ENCODE data around the gene CASP3. TPM values are rescaled to one million over a fixed set of nuclear protein-coding genes. Genes with fewer than 3 reads are reported as not detected.

Gene CASP3
- total RNA-seq, 1 experiment from 2014 or later: 11.4 TPM

DNA sequence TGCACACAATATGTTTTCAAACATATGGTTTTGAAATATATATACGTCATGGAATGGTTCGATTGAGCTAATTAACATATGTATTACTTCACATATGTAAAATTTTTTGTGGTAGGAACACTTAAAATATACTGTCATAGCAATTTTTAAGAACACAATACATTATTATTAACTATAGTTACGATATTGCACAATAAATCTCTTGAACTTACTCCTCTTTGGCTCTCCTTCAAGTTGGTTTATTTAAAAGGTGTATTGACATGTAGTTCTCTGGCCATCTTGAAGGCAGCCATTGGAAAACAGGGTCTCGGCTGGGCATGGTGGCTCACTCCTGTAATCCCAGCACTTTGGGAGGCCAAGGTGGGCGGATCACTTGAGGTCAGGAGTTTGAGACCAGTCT, 53.8 kb downstream of the CASP3 start:
- no peaks in the 10 kb centered on the region for H3K9me2 ChIP-seq (ENCODE audit: insufficient read depth)
- ChIA-PET CTCF (no interaction called here), RAD21 (ENCODE audit: low non-redundant PET in 1 of 2, low total read pairs in 2 of 2, uncharacterized antibody in 2 of 2, unreplicated experiment in 2 of 2) (no interaction called here), POLR2A (no interaction called here)
- no peak overlapping the region for H3K4me2 ChIP-seq (ENCODE audit: low read length)
- no peak overlapping the region for H3K27ac ChIP-seq (ENCODE audit: low read depth, low read length)
- H3K36me3 ChIP-seq (ENCODE audit: control insufficient read depth in 1 of 2, insufficient read depth in 2 of 2, low read length in 2 of 2): no peaks in the 10 kb centered on the region
- H3K9ac ChIP-seq (ENCODE audit: low read length): no peak overlapping the region
- no peaks in the 10 kb centered on the region for H3K79me2 ChIP-seq (ENCODE audit: insufficient read depth, low read length)
- TF ChIP-seq CEBPB (IDR thresholded peaks at IDR 0.05; ENCODE audit: low read depth) (no peak), CBX3 (IDR thresholded peaks at IDR 0.05; ENCODE audit: low read depth) (no peak), POLR2AphosphoS5 (IDR thresholded peaks at IDR 0.05; ENCODE audit: low read depth, low read length) (no peak), EGR1 (IDR thresholded peaks at IDR 0.05; ENCODE audit: low read depth) (no peak), SIN3A (IDR thresholded peaks at IDR 0.05; ENCODE audit: low read depth) (no peak), TCF7L2 (IDR thresholded peaks at IDR 0.05; ENCODE audit: borderline replicate concordance, extremely low read depth, insufficient read depth, insufficient read length) (no peak), EZH2 (IDR thresholded peaks at IDR 0.05) (no peak), SP1 (IDR thresholded peaks at IDR 0.05; ENCODE audit: low read depth) (no peak), FOSL1 (IDR thresholded peaks at IDR 0.05; ENCODE audit: low read depth) (no peak), POLR2A (IDR thresholded peaks at IDR 0.05; ENCODE audit: borderline replicate concordance, extremely low read depth, insufficient read depth, insufficient read length) (no peak)
- TF ChIP-seq, protein P1, sequence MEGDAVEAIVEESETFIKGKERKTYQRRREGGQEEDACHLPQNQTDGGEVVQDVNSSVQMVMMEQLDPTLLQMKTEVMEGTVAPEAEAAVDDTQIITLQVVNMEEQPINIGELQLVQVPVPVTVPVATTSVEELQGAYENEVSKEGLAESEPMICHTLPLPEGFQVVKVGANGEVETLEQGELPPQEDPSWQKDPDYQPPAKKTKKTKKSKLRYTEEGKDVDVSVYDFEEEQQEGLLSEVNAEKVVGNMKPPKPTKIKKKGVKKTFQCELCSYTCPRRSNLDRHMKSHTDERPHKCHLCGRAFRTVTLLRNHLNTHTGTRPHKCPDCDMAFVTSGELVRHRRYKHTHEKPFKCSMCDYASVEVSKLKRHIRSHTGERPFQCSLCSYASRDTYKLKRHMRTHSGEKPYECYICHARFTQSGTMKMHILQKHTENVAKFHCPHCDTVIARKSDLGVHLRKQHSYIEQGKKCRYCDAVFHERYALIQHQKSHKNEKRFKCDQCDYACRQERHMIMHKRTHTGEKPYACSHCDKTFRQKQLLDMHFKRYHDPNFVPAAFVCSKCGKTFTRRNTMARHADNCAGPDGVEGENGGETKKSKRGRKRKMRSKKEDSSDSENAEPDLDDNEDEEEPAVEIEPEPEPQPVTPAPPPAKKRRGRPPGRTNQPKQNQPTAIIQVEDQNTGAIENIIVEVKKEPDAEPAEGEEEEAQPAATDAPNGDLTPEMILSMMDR (IDR thresholded peaks at IDR 0.05 in 2 of 3, conservative IDR thresholded peaks at IDR 0.05 in 1 of 3; ENCODE audit: borderline replicate concordance in 1 of 3, insufficient read depth in 1 of 3, low read depth in 2 of 3, low read length in 2 of 3): no peak
- TF ChIP-seq, protein P2, sequence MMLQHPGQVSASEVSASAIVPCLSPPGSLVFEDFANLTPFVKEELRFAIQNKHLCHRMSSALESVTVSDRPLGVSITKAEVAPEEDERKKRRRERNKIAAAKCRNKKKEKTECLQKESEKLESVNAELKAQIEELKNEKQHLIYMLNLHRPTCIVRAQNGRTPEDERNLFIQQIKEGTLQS (IDR thresholded peaks at IDR 0.05): no peak
- TF ChIP-seq, protein P3, sequence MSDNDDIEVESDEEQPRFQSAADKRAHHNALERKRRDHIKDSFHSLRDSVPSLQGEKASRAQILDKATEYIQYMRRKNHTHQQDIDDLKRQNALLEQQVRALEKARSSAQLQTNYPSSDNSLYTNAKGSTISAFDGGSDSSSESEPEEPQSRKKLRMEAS (IDR thresholded peaks at IDR 0.05): no peak
- TF ChIP-seq, protein P4, sequence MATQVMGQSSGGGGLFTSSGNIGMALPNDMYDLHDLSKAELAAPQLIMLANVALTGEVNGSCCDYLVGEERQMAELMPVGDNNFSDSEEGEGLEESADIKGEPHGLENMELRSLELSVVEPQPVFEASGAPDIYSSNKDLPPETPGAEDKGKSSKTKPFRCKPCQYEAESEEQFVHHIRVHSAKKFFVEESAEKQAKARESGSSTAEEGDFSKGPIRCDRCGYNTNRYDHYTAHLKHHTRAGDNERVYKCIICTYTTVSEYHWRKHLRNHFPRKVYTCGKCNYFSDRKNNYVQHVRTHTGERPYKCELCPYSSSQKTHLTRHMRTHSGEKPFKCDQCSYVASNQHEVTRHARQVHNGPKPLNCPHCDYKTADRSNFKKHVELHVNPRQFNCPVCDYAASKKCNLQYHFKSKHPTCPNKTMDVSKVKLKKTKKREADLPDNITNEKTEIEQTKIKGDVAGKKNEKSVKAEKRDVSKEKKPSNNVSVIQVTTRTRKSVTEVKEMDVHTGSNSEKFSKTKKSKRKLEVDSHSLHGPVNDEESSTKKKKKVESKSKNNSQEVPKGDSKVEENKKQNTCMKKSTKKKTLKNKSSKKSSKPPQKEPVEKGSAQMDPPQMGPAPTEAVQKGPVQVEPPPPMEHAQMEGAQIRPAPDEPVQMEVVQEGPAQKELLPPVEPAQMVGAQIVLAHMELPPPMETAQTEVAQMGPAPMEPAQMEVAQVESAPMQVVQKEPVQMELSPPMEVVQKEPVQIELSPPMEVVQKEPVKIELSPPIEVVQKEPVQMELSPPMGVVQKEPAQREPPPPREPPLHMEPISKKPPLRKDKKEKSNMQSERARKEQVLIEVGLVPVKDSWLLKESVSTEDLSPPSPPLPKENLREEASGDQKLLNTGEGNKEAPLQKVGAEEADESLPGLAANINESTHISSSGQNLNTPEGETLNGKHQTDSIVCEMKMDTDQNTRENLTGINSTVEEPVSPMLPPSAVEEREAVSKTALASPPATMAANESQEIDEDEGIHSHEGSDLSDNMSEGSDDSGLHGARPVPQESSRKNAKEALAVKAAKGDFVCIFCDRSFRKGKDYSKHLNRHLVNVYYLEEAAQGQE (IDR thresholded peaks at IDR 0.05; ENCODE audit: low read depth): no peak
- no peak overlapping the region for H3K4me3 ChIP-seq (replicated peaks in 1 of 2; ENCODE audit: low read depth in 1 of 2, low read length in 2 of 2)
- H3K9me3 ChIP-seq (ENCODE audit: control insufficient read depth in 1 of 2, insufficient read depth in 1 of 2, low read depth in 1 of 2, low read length in 2 of 2): no peaks in the 10 kb centered on the region
- intact Hi-C loops (cut with micrococcal nuclease): no loop called here
- no peak for ATAC-seq
- H2AFZ ChIP-seq (ENCODE audit: low read depth, low read length, poor library complexity, severe bottlenecking): no peak overlapping the region
- no peaks in the 10 kb centered on the region for H3K27me3 ChIP-seq (ENCODE audit: insufficient read depth, low read length)
- no peaks in the 10 kb centered on the region for H4K20me1 ChIP-seq (ENCODE audit: insufficient read depth)
- BruUV-seq (replicated peaks): no TSS peak
- H3K4me1 ChIP-seq (ENCODE audit: control insufficient read depth in 1 of 2, insufficient read depth in 2 of 2, low read length in 2 of 2): no peaks in the 10 kb centered on the region
- DNase-seq (ENCODE audit: low read depth, low spot score): no peak

Data from HCT116 (cell line).